ENCODE measurements around the gene AP3S1. TPM values are rescaled to one million over a fixed set of nuclear protein-coding genes. Genes with fewer than 3 reads are reported as not detected.

AP3S1 gene
- total RNA-seq, 4 donors from 2014 or later: 31.8 to 87.2 (median 60.8) TPM

- TF ChIP-seq POLR2A (IDR thresholded peaks at IDR 0.05) (no peak), CTCF (IDR thresholded peaks at IDR 0.05) (no peak)
- H3K4me3 ChIP-seq: no peak overlapping the region
- H3K9me3 ChIP-seq: no peaks in the 10 kb centered on the region
- no peak overlapping the region for H3K27ac ChIP-seq
- intact Hi-C loops (cut with DNase I; ENCODE audit: low total_unique reads): no loop called here
- H3K27me3 ChIP-seq: no peaks in the 10 kb centered on the region
- H3K36me3 ChIP-seq: no peaks in the 10 kb centered on the region
- no peaks in the 10 kb centered on the region for H3K4me1 ChIP-seq
- DNase-seq: no peak
Observed at GRCh38 chr5:115810761-115811160, 31.0 kb upstream of the AP3S1 start.

GRCh38 chr5:115811406-115811805, 30.3 kb upstream of the AP3S1 start:
- Histone ChIP-seq H3K4me1 (no peaks in the 10 kb centered on the region), H3K9me3 (no peaks in the 10 kb centered on the region), H3K4me3 (no peak overlapping the region), H3K27me3 (no peaks in the 10 kb centered on the region), H3K36me3 (no peaks in the 10 kb centered on the region), H3K27ac (no peak overlapping the region)
- intact Hi-C loops (cut with DNase I; ENCODE audit: low total_unique reads): no loop called here
- DNase-seq: no peak
- TF ChIP-seq CTCF (IDR thresholded peaks at IDR 0.05): no peak
- no peak for TF ChIP-seq POLR2A (IDR thresholded peaks at IDR 0.05)

- H3K4me3 ChIP-seq: no peak overlapping the region
- TF ChIP-seq POLR2A (IDR thresholded peaks at IDR 0.05): no peak
- TF ChIP-seq CTCF (IDR thresholded peaks at IDR 0.05): no peak
- no peak for DNase-seq
- no peaks in the 10 kb centered on the region for H3K9me3 ChIP-seq
- H3K36me3 ChIP-seq: no peaks in the 10 kb centered on the region
- no peak overlapping the region for H3K27ac ChIP-seq
- intact Hi-C loops (cut with DNase I; ENCODE audit: low total_unique reads): no loop called here
- H3K27me3 ChIP-seq: no peaks in the 10 kb centered on the region
- H3K4me1 ChIP-seq: no peaks in the 10 kb centered on the region
Observed at GRCh38 chr5:115812372-115812771, 29.4 kb upstream of the AP3S1 start.

- intact Hi-C loops (cut with DNase I; ENCODE audit: low total_unique reads): no loop called here
- no peak for TF ChIP-seq CTCF (IDR thresholded peaks at IDR 0.05)
- DNase-seq: no peak
- H3K36me3 ChIP-seq: no peaks in the 10 kb centered on the region
- no peaks in the 10 kb centered on the region for H3K27me3 ChIP-seq
- H3K4me1 ChIP-seq: no peaks in the 10 kb centered on the region
- no peak overlapping the region for H3K27ac ChIP-seq
- H3K4me3 ChIP-seq: no peak overlapping the region
- H3K9me3 ChIP-seq: no peaks in the 10 kb centered on the region
Observed at GRCh38 chr5:115813719-115814118, 28.0 kb upstream of the AP3S1 start.

- no peaks in the 10 kb centered on the region for H3K36me3 ChIP-seq
- no peaks in the 10 kb centered on the region for H3K9me3 ChIP-seq
- no peak overlapping the region for H3K27ac ChIP-seq
- H3K27me3 ChIP-seq: no peaks in the 10 kb centered on the region
- H3K4me1 ChIP-seq: no peaks in the 10 kb centered on the region
- intact Hi-C loops (cut with DNase I; ENCODE audit: low total_unique reads): no loop called here
- H3K4me3 ChIP-seq: peak overlapping the region; percentile 34 to 53
- DNase-seq: no peak
- no peak for TF ChIP-seq CTCF (IDR thresholded peaks at IDR 0.05)
- no peak for TF ChIP-seq POLR2A (IDR thresholded peaks at IDR 0.05)
Observed at GRCh38 chr5:115815006-115815692, 26.6 kb upstream of the AP3S1 start.

Data from uterus (tissue), 4 donors.